Measurements from ENCODE around the gene DNAH5.
A peak's percentile ranks its signal among the peaks of the same experiment; 100 is the strongest.

DNAH5 gene

DNA sequence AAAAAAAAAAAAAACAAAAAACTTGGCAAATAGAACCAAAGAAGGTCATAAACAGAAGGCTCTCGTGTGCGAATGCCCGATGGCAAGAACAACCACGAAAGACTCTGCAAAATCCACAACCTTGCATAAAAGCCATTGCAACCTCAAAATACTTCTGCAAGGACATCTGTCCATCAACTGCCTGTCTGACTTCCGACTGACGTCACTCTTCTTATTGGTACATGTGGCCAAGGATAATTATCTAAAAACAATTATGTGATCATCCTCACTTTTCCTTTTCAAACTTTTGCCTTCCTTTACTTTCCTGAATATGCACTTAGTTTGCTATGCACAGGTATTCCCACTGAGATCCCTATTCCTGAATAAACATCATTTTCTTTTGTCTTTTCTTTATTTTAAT, 29.2 kb upstream of the DNAH5 start:
- DNase-seq (ENCODE audit: low spot score), result no peak
- TF ChIP-seq, protein P1, sequence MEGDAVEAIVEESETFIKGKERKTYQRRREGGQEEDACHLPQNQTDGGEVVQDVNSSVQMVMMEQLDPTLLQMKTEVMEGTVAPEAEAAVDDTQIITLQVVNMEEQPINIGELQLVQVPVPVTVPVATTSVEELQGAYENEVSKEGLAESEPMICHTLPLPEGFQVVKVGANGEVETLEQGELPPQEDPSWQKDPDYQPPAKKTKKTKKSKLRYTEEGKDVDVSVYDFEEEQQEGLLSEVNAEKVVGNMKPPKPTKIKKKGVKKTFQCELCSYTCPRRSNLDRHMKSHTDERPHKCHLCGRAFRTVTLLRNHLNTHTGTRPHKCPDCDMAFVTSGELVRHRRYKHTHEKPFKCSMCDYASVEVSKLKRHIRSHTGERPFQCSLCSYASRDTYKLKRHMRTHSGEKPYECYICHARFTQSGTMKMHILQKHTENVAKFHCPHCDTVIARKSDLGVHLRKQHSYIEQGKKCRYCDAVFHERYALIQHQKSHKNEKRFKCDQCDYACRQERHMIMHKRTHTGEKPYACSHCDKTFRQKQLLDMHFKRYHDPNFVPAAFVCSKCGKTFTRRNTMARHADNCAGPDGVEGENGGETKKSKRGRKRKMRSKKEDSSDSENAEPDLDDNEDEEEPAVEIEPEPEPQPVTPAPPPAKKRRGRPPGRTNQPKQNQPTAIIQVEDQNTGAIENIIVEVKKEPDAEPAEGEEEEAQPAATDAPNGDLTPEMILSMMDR (IDR thresholded peaks at IDR 0.05; ENCODE audit: borderline replicate concordance, control extremely low read depth, extremely low read depth, insufficient read depth, missing control alignments), result no peak
- in situ Hi-C loops (cut with MboI; ENCODE audit: low sequenced_read_pairs, unreplicated experiment), result no loop called here

DNA sequence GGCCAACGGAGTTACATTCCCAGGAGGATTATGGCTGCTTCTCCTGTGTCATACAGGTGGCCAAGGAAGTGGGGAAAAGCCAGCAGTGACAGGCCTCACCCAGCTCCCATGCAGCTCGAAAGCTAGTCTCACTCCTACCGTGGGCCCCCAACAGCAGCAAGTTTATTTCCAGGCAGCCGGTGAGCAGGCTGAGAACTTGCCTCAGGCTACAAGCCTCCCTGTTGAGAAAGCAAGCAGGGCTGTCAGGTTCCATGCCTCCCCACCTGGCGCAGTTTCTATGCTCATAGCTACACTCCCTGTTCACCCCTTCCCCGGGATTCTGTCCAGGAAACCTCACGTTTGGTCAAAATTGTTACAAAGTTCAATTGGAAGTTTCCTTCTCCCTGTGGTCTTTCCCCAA, 27.5 kb upstream of the DNAH5 start:
- in situ Hi-C loops (cut with MboI; ENCODE audit: low sequenced_read_pairs, unreplicated experiment), result no loop called here
- DNase-seq (ENCODE audit: low spot score), result no peak
- TF ChIP-seq, protein P1 (IDR thresholded peaks at IDR 0.05; ENCODE audit: borderline replicate concordance, control extremely low read depth, extremely low read depth, insufficient read depth, missing control alignments), result no peak

DNA sequence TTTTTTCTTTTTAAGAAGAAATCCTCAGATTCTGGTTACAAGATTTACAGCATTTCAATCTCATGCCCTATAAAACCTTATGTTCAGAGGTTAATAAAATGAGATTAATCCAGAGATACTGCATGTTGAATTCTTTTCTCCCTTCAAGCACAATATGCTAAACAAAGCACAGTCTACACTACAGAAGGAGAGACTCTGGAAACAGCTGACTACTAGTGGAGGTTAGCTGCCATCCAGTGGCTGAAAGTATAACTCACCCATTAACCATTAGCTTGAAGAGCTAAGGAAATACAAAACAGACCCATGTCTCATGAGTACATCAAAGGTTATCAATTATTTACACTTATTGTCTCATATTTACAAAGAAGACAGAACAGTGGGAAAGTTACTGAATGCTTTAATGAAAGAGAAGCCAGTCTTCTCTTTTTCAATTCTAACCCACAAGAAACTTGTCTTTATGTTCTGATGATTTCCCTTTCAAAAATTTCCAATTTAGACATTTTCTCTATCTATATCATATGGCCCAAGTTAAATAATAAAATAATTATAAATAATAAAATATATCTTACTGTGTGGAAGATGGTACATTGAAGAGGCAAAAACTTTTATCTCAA, 12.7 kb upstream of the DNAH5 start:
- in situ Hi-C loops (cut with MboI; ENCODE audit: low sequenced_read_pairs, unreplicated experiment), result no loop called here
- TF ChIP-seq, protein P1 (IDR thresholded peaks at IDR 0.05; ENCODE audit: borderline replicate concordance, control extremely low read depth, extremely low read depth, insufficient read depth, missing control alignments), result peak; percentile 30
- peak; percentile 28 for DNase-seq (ENCODE audit: low spot score)

DNA sequence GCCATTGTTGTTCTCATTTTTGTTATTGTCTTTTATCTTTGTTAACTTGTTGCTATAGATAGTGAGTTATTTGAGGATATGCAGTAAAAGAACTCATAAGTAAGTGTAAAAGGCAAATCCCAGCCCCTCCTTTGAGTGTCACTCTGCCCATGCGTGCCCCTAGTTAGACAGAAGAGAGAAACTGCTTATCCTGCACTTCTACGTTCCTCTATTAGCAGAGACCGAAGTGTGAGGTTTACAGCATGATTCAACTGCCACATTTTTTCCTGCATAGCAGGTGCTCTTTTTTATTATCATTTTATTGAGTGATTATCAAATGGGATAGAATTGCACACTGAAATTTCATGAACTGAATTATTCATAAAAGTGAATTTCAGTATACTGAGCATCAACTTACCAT, 12.0 kb upstream of the DNAH5 start:
- in situ Hi-C loops (cut with MboI; ENCODE audit: low sequenced_read_pairs, unreplicated experiment), result no loop called here
- DNase-seq (ENCODE audit: low spot score), result no peak
- TF ChIP-seq, protein P1 (IDR thresholded peaks at IDR 0.05; ENCODE audit: borderline replicate concordance, control extremely low read depth, extremely low read depth, insufficient read depth, missing control alignments), result no peak

DNA sequence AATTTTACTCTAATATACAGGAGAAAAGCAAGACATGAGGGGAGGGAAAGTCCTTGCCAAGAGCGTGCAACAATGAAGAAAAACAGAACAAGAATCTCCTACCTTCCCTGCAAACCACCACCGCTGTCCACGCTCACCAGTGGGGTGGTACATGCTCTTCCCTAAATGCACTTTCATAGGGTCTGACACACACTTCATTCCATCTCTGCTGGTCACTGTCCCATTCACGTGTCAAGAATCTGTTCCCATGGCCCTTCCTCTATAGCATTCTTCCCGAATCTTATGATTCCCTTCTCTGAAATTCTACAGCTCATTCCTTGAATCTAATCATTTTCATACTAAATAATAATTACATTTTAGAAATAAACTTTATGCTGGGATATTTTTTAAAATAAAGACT, 11.4 kb upstream of the DNAH5 start:
- DNase-seq (ENCODE audit: low spot score), result no peak
- in situ Hi-C loops (cut with MboI; ENCODE audit: low sequenced_read_pairs, unreplicated experiment), result no loop called here
- TF ChIP-seq, protein P1 (IDR thresholded peaks at IDR 0.05; ENCODE audit: borderline replicate concordance, control extremely low read depth, extremely low read depth, insufficient read depth, missing control alignments), result no peak

DNA sequence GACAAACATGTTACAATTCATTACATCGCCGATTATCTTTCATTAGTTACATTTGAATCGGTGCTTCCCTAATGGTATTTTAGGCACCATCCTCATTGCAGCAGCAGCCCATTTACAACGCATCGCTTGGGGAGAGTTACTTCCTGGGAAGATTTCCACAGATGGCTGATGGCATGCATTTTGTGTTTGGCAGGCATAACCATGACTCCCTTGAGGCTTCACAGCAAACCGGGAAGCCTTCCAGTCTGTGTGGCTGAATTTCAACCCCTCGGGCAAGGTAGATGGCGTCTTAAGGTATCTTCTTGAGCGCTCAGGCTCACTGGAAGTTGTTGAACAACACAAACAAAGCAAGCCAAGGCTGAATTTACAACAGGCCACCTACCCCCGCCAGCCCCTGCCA, 1.6 kb upstream of the DNAH5 start:
- in situ Hi-C loops (cut with MboI; ENCODE audit: low sequenced_read_pairs, unreplicated experiment), result no loop called here
- DNase-seq (ENCODE audit: low spot score), result no peak
- TF ChIP-seq, protein P1 (IDR thresholded peaks at IDR 0.05; ENCODE audit: borderline replicate concordance, control extremely low read depth, extremely low read depth, insufficient read depth, missing control alignments), result no peak

All from GM13976 (cell line).